CD14-positive monocyte (primary cell): ENCODE results near the gene MICALL2. TPM values are rescaled to one million over a fixed set of nuclear protein-coding genes. Genes with fewer than 3 reads are reported as not detected.

Source experiments
- DNase-seq, 3 donors: peaks; one replicate each; pipeline ENCODE4 v3.0.0-alpha.2; 2011 to 2022
- H2AFZ ChIP-seq: 2 replicates; pipeline ENCODE4 v1.6.0; 2012; ENCODE audit warnings: mild to moderate bottlenecking, low read depth, low read length, inconsistent platforms; ENCODE audit not compliant: insufficient read depth, poor library complexity, severe bottlenecking
- H3K27ac ChIP-seq, 2 donors: 1 replicate in 1 of 2; 2 replicates in 1 of 2; pipeline ENCODE4 v1.5.1; 2012 to 2013; ENCODE audit warnings: low read length in 2 of 2, control low read depth in 1 of 2, inconsistent platforms in 1 of 2, low read depth in 1 of 2, mild to moderate bottlenecking in 1 of 2
- H3K27me3 ChIP-seq, 2 donors: one replicate each; pipeline versions ENCODE4 v1.6.0 to v1.6.1; 2011 to 2013; ENCODE audit warnings: low read length in 2 of 2; ENCODE audit not compliant: control insufficient read depth in 2 of 2, insufficient read depth in 2 of 2
- H3K36me3 ChIP-seq, 2 donors: replicated peaks in 1 of 2; 1 replicate in 1 of 2; 2 replicates in 1 of 2; pipeline versions ENCODE4 v1.5.1 to v1.6.1; 2012 to 2013; ENCODE audit warnings: low read length in 2 of 2, control low read depth in 1 of 2, inconsistent platforms in 1 of 2, mild to moderate bottlenecking in 1 of 2; ENCODE audit not compliant: insufficient read depth in 2 of 2, control insufficient read depth in 1 of 2
- H3K4me1 ChIP-seq, 2 donors: 1 replicate in 1 of 2; 2 replicates in 1 of 2; pipeline versions ENCODE4 v1.5.1 to v1.6.1; 2012 to 2013; ENCODE audit warnings: low read length in 2 of 2, control low read depth in 1 of 2, inconsistent platforms in 1 of 2, mild to moderate bottlenecking in 1 of 2, moderate library complexity in 1 of 2; ENCODE audit not compliant: insufficient read depth in 2 of 2, control insufficient read depth in 1 of 2
- H3K4me2 ChIP-seq: replicated peaks from 2 replicates; pipeline ENCODE3; 2012; ENCODE audit warnings: low read length, moderate library complexity, mild to moderate bottlenecking; ENCODE audit not compliant: poor library complexity, severe bottlenecking; ENCODE audit errors: extremely low read depth
- H3K4me3 ChIP-seq, 3 experiments: fragments of 200-600 bp in 1 of 3; sonication (generic) in 1 of 3; replicated peaks in 1 of 3; 1 replicate in 2 of 3; 2 replicates in 1 of 3; pipeline ENCODE4 v1.5.1; 2011 to 2013; ENCODE audit warnings: low read length in 3 of 3, mild to moderate bottlenecking in 3 of 3, control low read depth in 2 of 3, low read depth in 2 of 3, inconsistent platforms in 1 of 3, moderate library complexity in 1 of 3
- H3K79me2 ChIP-seq: 2 replicates; pipeline ENCODE4 v1.6.0; 2012; ENCODE audit warnings: mild to moderate bottlenecking, control low read depth, inconsistent platforms, low read length, moderate library complexity; ENCODE audit not compliant: insufficient read depth
- H3K9ac ChIP-seq: 2 replicates; pipeline ENCODE4 v1.6.0; 2017; ENCODE audit warnings: low read length, mild to moderate bottlenecking; ENCODE audit not compliant: insufficient read depth, poor library complexity, severe bottlenecking
- H3K9me3 ChIP-seq, 2 donors: replicated peaks in 1 of 2; 1 replicate in 1 of 2; 2 replicates in 1 of 2; pipeline versions ENCODE4 v1.5.1 to v1.6.1; 2012 to 2013; ENCODE audit warnings: low read length in 2 of 2, control low read depth in 1 of 2; ENCODE audit not compliant: control insufficient read depth in 1 of 2, insufficient read depth in 1 of 2
- H4K20me1 ChIP-seq: 2 replicates; pipeline ENCODE4 v1.6.0; 2012; ENCODE audit warnings: mild to moderate bottlenecking, low read length, control low read depth, moderate library complexity; ENCODE audit not compliant: insufficient read depth
- H3K27ac Mint-ChIP-seq, 7 donors: one replicate each; pipeline ENCODE4 v1.8.0; 2020; ENCODE audit warnings: mild to moderate bottlenecking in 7 of 7, mixed read lengths in 7 of 7, moderate library complexity in 6 of 7, inconsistent platforms in 2 of 7
- H3K27me3 Mint-ChIP-seq, 3 donors: one replicate each; pipeline ENCODE4 v1.8.0; 2021 to 2022; ENCODE audit warnings: low read depth in 3 of 3, mild to moderate bottlenecking in 3 of 3, mixed read lengths in 3 of 3, moderate library complexity in 3 of 3, inconsistent platforms in 1 of 3
- H3K36me3 Mint-ChIP-seq, 2 donors: one replicate each; pipeline ENCODE4 v1.8.0; 2020; ENCODE audit warnings: mixed read lengths in 2 of 2, inconsistent platforms in 1 of 2, mild to moderate bottlenecking in 1 of 2
- H3K4me1 Mint-ChIP-seq: one replicate; pipeline ENCODE4 v1.8.0; 2020; ENCODE audit warnings: mild to moderate bottlenecking, mixed read lengths
- H3K4me3 Mint-ChIP-seq, 2 donors: one replicate each; pipeline ENCODE4 v1.8.0; 2020; ENCODE audit warnings: mild to moderate bottlenecking in 2 of 2, mixed read lengths in 2 of 2, moderate library complexity in 1 of 2
- H3K9me3 Mint-ChIP-seq, 7 donors: one replicate each; pipeline ENCODE4 v1.8.0; 2020 to 2022; ENCODE audit warnings: mixed read lengths in 7 of 7, mild to moderate bottlenecking in 6 of 7, moderate library complexity in 6 of 7, inconsistent platforms in 2 of 7
- CTCF ChIP-seq: fragments of 200-600 bp; IDR thresholded peaks from one replicate; pipeline ENCODE4 v1.8.0; 2022; ENCODE audit warnings: antibody characterized with exemption, mild to moderate bottlenecking
- WGBS: methylation state at CpG from one replicate; pipeline ENCODE4 v1.1.5; 2013; ENCODE audit warnings: missing lambda C conversion rate; ENCODE audit not compliant: insufficient coverage; 5-methylcytosine and 5-hydroxymethylcytosine counted together
- intact Hi-C, 2 donors: fragments of 100-400 bp; cut with micrococcal nuclease; formaldehyde crosslinking; loops; one replicate each; pipeline versions ENCODE4 v1.15.0 to v1.15.1; 2023
- polyA plus RNA-seq, 3 donors: library from polyadenylated mRNA; depleted of rRNA in 1 of 3; unstranded in 2 of 3; stranded (reverse) in 1 of 3; fragments of 300-500 nt in 2 of 3; fragments of >200 nt in 1 of 3; fragmentation: Illumina TruSeq in 2 of 3; gene quantifications; 1 replicate in 2 of 3; 2 replicates in 1 of 3; pipeline ENCODE4 v1.2.3, GENCODE V29; 2012 to 2021

The MICALL2 gene
- polyA plus RNA-seq, 3 donors = 0.14 to 7.2 (median 0.72) TPM

- DNase-seq = no peak
- Mint-ChIP-seq H3K9me3 (peaks cover 3 to 26% (median 11%) of the 10 kb centered on the region in 7 donors), H3K4me3 (peak overlapping the region in 1 of 2 donors; percentile 86), H3K36me3 (peaks cover 0 to 5% of the 10 kb centered on the region in 2 donors), H3K27me3 (peaks cover 42 to 71% (median 56%) of the 10 kb centered on the region in 3 donors), H3K4me1 (peaks cover 3% of the 10 kb centered on the region), H3K27ac (peak overlapping the region in 1 of 7 donors; percentile 7)
- Histone ChIP-seq H3K4me3 (no peak overlapping the region), H3K27me3 (peaks cover 13 to 35% of the 10 kb centered on the region in 2 donors), H4K20me1 (no peaks in the 10 kb centered on the region), H3K27ac (no peak overlapping the region), H3K79me2 (no peaks in the 10 kb centered on the region), H3K9ac (no peak overlapping the region), H3K4me1 (no peaks in the 10 kb centered on the region), H3K9me3 (peaks cover 9 to 18% of the 10 kb centered on the region in 2 donors), H2AFZ (no peak overlapping the region), H3K36me3 (no peaks in the 10 kb centered on the region), H3K4me2 (no peak overlapping the region)
- no peak for TF ChIP-seq CTCF
- intact Hi-C loops = no loop called here
- WGBS = 10% methylated on average over 23 of the region's 41 CpGs
Observed at GRCh38 chr7:1403638-1404459, 55.4 kb downstream of the MICALL2 start.

GRCh38 chr7:1402791-1403637, 56.3 kb downstream of the MICALL2 start:
- Histone ChIP-seq H3K4me2 (no peak overlapping the region), H3K9me3 (peaks cover 9 to 18% of the 10 kb centered on the region in 2 donors), H3K4me1 (no peaks in the 10 kb centered on the region), H3K4me3 (no peak overlapping the region), H3K27ac (no peak overlapping the region), H2AFZ (no peak overlapping the region), H3K79me2 (no peaks in the 10 kb centered on the region), H3K27me3 (peaks cover 13 to 35% of the 10 kb centered on the region in 2 donors), H3K36me3 (no peaks in the 10 kb centered on the region), H3K9ac (no peak overlapping the region), H4K20me1 (no peaks in the 10 kb centered on the region)
- intact Hi-C loops = no loop called here
- DNase-seq = no peak
- peaks cover 47 to 77% (median 57%) of the 10 kb centered on the region in 3 donors for H3K27me3 Mint-ChIP-seq
- 43% methylated on average over 9 of the region's 11 CpGs for WGBS
- TF ChIP-seq CTCF = no peak
- peak overlapping the region in 1 of 2 donors; percentile 86 for H3K4me3 Mint-ChIP-seq
- peaks cover 0 to 5% of the 10 kb centered on the region in 2 donors for H3K36me3 Mint-ChIP-seq
- H3K4me1 Mint-ChIP-seq = peaks cover 3% of the 10 kb centered on the region
- peaks cover 3 to 26% (median 11%) of the 10 kb centered on the region in 7 donors for H3K9me3 Mint-ChIP-seq
- H3K27ac Mint-ChIP-seq = no peak overlapping the region
